Measurements from ENCODE around the gene FOSL2.
"Not testable (repeated sequence)": the region's sequence is repeated elsewhere in the genome, so short reads cannot be mapped to it uniquely, and the experiment has no call there.

FOSL2 gene

GRCh38 chr2:28366496-28367282, 26.0 kb upstream of the FOSL2 start:
- no peak for TF ChIP-seq CTCF (conservative IDR thresholded peaks at IDR 0.05; ENCODE audit: low read depth, low read length)
- no peak for DNase-seq (ENCODE audit: low read depth)
- H3K4me3 ChIP-seq (ENCODE audit: low read length), result no peak overlapping the region

- H3K4me3 ChIP-seq (ENCODE audit: low read length), result no peak overlapping the region
- TF ChIP-seq CTCF (conservative IDR thresholded peaks at IDR 0.05; ENCODE audit: low read depth, low read length), result no peak
- DNase-seq (ENCODE audit: low read depth), result no peak
Observed at GRCh38 chr2:28367667-28368356, 24.8 kb upstream of the FOSL2 start.

- no peak for TF ChIP-seq CTCF (conservative IDR thresholded peaks at IDR 0.05; ENCODE audit: low read depth, low read length)
- no peak overlapping the region for H3K4me3 ChIP-seq (ENCODE audit: low read length)
- no peak for DNase-seq (ENCODE audit: low read depth)
Observed at GRCh38 chr2:28368357-28368798, 24.3 kb upstream of the FOSL2 start.

- TF ChIP-seq CTCF (conservative IDR thresholded peaks at IDR 0.05; ENCODE audit: low read depth, low read length), result no peak
- H3K4me3 ChIP-seq (ENCODE audit: low read length), result no peak overlapping the region
- DNase-seq (ENCODE audit: low read depth), result no peak
Observed at GRCh38 chr2:28369358-28369757, 23.3 kb upstream of the FOSL2 start.

- no peak for DNase-seq (ENCODE audit: low read depth)
- no peak for TF ChIP-seq CTCF (conservative IDR thresholded peaks at IDR 0.05; ENCODE audit: low read depth, low read length)
- no peak overlapping the region for H3K4me3 ChIP-seq (ENCODE audit: low read length)
Observed at GRCh38 chr2:28370354-28370753, 22.3 kb upstream of the FOSL2 start.

- DNase-seq (ENCODE audit: low read depth); H3K4me3 ChIP-seq (ENCODE audit: low read length): not testable (repeated sequence)
Observed at GRCh38 chr2:28371728-28372127, 20.9 kb upstream of the FOSL2 start.

GRCh38 chr2:28373854-28374253, 18.8 kb upstream of the FOSL2 start:
- H3K4me3 ChIP-seq (ENCODE audit: low read length), result no peak overlapping the region
- TF ChIP-seq CTCF (conservative IDR thresholded peaks at IDR 0.05; ENCODE audit: low read depth, low read length), result no peak
- no peak for DNase-seq (ENCODE audit: low read depth)
